Erythroblast (primary cell): Measurements from ENCODE around the gene MED25.

Source experiments
- GATA1 ChIP-seq: IDR thresholded peaks from 2 replicates; pipeline ENCODE4 v1.6.1; 2011; ENCODE audit warnings: low read depth, mild to moderate bottlenecking, control low read depth, low read length, moderate library complexity
- POLR2A ChIP-seq: IDR thresholded peaks from 2 replicates; pipeline ENCODE4 v1.6.1; 2011; ENCODE audit warnings: mild to moderate bottlenecking, low read length

GRCh38 chr19:49816590-49816989 is 1.5 kb upstream of the MED25 start:
- TF ChIP-seq POLR2A (no peak), GATA1 (no peak)
